Fibroblast of lung (primary cell): ENCODE results near the gene KIAA1755. TPM values are rescaled to one million over a fixed set of nuclear protein-coding genes. Genes with fewer than 3 reads are reported as not detected.

Experiments used
- DNase-seq, 2 donors: peaks; one replicate each; pipeline versions ENCODE4 v3.0.0 to v3.0.0-alpha.2; 2010; ENCODE audit warnings: low read depth in 2 of 2
- H2AFZ ChIP-seq: 2 replicates; pipeline ENCODE4 v1.5.1; 2012; ENCODE audit warnings: low read length, control low read depth, inconsistent platforms
- H3K27ac ChIP-seq: 2 replicates; pipeline ENCODE4 v1.5.1; 2011; ENCODE audit warnings: low read length, control low read depth; ENCODE audit not compliant: insufficient read depth
- H3K27me3 ChIP-seq: 2 replicates; pipeline ENCODE4 v1.5.1; 2011; ENCODE audit warnings: mild to moderate bottlenecking, low read length; ENCODE audit not compliant: control insufficient read depth, insufficient read depth
- H3K36me3 ChIP-seq: 2 replicates; pipeline ENCODE4 v1.5.1; 2011; ENCODE audit warnings: low read length; ENCODE audit not compliant: control insufficient read depth, insufficient read depth
- H3K4me1 ChIP-seq: 2 replicates; pipeline ENCODE4 v1.5.1; 2011; ENCODE audit warnings: low read length; ENCODE audit not compliant: control insufficient read depth, insufficient read depth; ENCODE audit errors: extremely low read depth
- H3K4me2 ChIP-seq: 2 replicates; pipeline ENCODE4 v1.5.1; 2011; ENCODE audit warnings: low read length, control low read depth; ENCODE audit not compliant: insufficient read depth; ENCODE audit errors: extremely low read depth
- H3K4me3 ChIP-seq, 4 experiments: fragments of 200-600 bp in 1 of 4; sonication (generic) in 1 of 4; replicated peaks in 1 of 4; 2 replicates each; pipeline ENCODE4 v1.5.1; 2011 to 2016; ENCODE audit warnings: low read length in 4 of 4, low read depth in 3 of 4, mild to moderate bottlenecking in 3 of 4, control low read depth in 2 of 4, inconsistent platforms in 1 of 4, mixed read lengths in 1 of 4; ENCODE audit not compliant: insufficient read depth in 1 of 4; ENCODE audit errors: control extremely low read depth in 1 of 4
- H3K79me2 ChIP-seq: 2 replicates; pipeline ENCODE4 v1.5.1; 2012; ENCODE audit warnings: mild to moderate bottlenecking, low read length, inconsistent platforms; ENCODE audit not compliant: control insufficient read depth, insufficient read depth
- H3K9ac ChIP-seq: 2 replicates; pipeline ENCODE4 v1.5.1; 2011; ENCODE audit warnings: mild to moderate bottlenecking, low read length, control low read depth; ENCODE audit not compliant: insufficient read depth
- H3K9me3 ChIP-seq: 2 replicates; pipeline ENCODE4 v1.5.1; 2012; ENCODE audit warnings: low read depth, low read length; ENCODE audit not compliant: control insufficient read depth, insufficient read depth
- H4K20me1 ChIP-seq: 2 replicates; pipeline ENCODE4 v1.5.1; 2011; ENCODE audit warnings: low read length; ENCODE audit not compliant: control insufficient read depth, insufficient read depth; ENCODE audit errors: extremely low read depth
- EZH2 ChIP-seq: IDR thresholded peaks from 2 replicates; pipeline ENCODE4 v1.5.1; 2012; ENCODE audit warnings: low read length, control low read depth, mild to moderate bottlenecking; ENCODE audit errors: missing control alignments
- polyA plus RNA-seq, 2 donors: library from polyadenylated mRNA; depleted of rRNA in 1 of 2; stranded (reverse) in 1 of 2; unstranded in 1 of 2; fragments of >200 nt; gene quantifications; 2 replicates each; pipeline ENCODE4 v1.2.1, GENCODE V29; 2011 to 2012; ENCODE audit warnings: missing spikeins in 1 of 2
- total RNA-seq: library from RNA; depleted of rRNA; stranded (reverse); fragments of >200 nt; gene quantifications from 2 replicates; pipeline ENCODE4 v1.2.1, GENCODE V29; 2014
- TF ChIP-seq, protein P1 (sequence below), 2 donors: IDR thresholded peaks in 1 of 2; conservative IDR thresholded peaks in 1 of 2; 1 replicate in 1 of 2; 2 replicates in 1 of 2; pipeline ENCODE4 v1.5.1; 2011 to 2012; ENCODE audit warnings: low read length in 2 of 2, control low read depth in 1 of 2, inconsistent platforms in 1 of 2, low read depth in 1 of 2, mild to moderate bottlenecking in 1 of 2

KIAA1755 gene
- total and polyA plus RNA-seq, 2 donors (not counting 1 experiment from before 2014, with no cell fraction given) = 0.60 to 2.8 TPM

- H3K27ac ChIP-seq = peak overlapping the region; percentile 46
- no peak overlapping the region for H3K4me2 ChIP-seq
- no peak overlapping the region for H3K4me3 ChIP-seq
- H4K20me1 ChIP-seq = no peaks in the 10 kb centered on the region
- H2AFZ ChIP-seq = no peak overlapping the region
- H3K27me3 ChIP-seq = no peaks in the 10 kb centered on the region
- TF ChIP-seq EZH2 = no peak
- TF ChIP-seq, protein P1, sequence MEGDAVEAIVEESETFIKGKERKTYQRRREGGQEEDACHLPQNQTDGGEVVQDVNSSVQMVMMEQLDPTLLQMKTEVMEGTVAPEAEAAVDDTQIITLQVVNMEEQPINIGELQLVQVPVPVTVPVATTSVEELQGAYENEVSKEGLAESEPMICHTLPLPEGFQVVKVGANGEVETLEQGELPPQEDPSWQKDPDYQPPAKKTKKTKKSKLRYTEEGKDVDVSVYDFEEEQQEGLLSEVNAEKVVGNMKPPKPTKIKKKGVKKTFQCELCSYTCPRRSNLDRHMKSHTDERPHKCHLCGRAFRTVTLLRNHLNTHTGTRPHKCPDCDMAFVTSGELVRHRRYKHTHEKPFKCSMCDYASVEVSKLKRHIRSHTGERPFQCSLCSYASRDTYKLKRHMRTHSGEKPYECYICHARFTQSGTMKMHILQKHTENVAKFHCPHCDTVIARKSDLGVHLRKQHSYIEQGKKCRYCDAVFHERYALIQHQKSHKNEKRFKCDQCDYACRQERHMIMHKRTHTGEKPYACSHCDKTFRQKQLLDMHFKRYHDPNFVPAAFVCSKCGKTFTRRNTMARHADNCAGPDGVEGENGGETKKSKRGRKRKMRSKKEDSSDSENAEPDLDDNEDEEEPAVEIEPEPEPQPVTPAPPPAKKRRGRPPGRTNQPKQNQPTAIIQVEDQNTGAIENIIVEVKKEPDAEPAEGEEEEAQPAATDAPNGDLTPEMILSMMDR (conservative IDR thresholded peaks at IDR 0.05 in 1 of 2, IDR thresholded peaks at IDR 0.05 in 1 of 2; ENCODE audit: low read depth in 1 of 2, low read length in 2 of 2) = no peak
- H3K9ac ChIP-seq = no peak overlapping the region
- DNase-seq = no peak
- no peaks in the 10 kb centered on the region for H3K36me3 ChIP-seq
- H3K79me2 ChIP-seq = no peaks in the 10 kb centered on the region
- peaks cover 31% of the 10 kb centered on the region for H3K4me1 ChIP-seq
- H3K9me3 ChIP-seq = no peaks in the 10 kb centered on the region
Measured at GRCh38 chr20:38197217-38197616, 63.3 kb downstream of the KIAA1755 start.

DNA sequence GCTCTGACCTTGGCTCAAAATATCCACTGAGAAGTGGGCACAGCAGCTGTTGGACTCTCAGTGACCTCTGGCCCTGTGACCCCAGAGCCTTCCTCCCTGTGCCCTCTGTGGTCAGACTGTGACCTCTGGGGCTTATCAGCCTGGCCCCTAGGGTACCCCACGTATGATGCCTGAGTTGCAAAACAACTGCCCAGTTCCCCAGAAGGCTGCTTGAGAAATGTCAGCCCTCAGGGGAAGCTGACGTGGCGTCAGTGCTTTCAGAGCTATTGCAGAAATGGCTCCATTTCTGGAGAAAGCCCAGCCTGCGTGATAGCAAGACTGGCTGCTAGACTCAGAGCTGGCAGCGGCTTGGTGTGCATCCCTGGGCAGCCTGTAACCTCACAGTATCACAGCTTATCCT, 63.9 kb downstream of the KIAA1755 start:
- H2AFZ ChIP-seq = no peak overlapping the region
- H3K36me3 ChIP-seq = no peaks in the 10 kb centered on the region
- no peaks in the 10 kb centered on the region for H3K79me2 ChIP-seq
- no peaks in the 10 kb centered on the region for H4K20me1 ChIP-seq
- H3K9me3 ChIP-seq = no peaks in the 10 kb centered on the region
- no peak for TF ChIP-seq EZH2
- TF ChIP-seq, protein P1 (conservative IDR thresholded peaks at IDR 0.05 in 1 of 2, IDR thresholded peaks at IDR 0.05 in 1 of 2; ENCODE audit: low read depth in 1 of 2, low read length in 2 of 2) = no peak
- no peak overlapping the region for H3K4me2 ChIP-seq
- peaks cover 31% of the 10 kb centered on the region for H3K4me1 ChIP-seq
- peak overlapping the region; percentile 46 for H3K27ac ChIP-seq
- H3K27me3 ChIP-seq = no peaks in the 10 kb centered on the region
- no peak overlapping the region for H3K9ac ChIP-seq
- peak in 1 of 2 donors; percentile 89 for DNase-seq
- H3K4me3 ChIP-seq = no peak overlapping the region

- no peak overlapping the region for H3K4me2 ChIP-seq
- H3K9ac ChIP-seq = no peak overlapping the region
- H3K9me3 ChIP-seq = no peaks in the 10 kb centered on the region
- H3K27me3 ChIP-seq = no peaks in the 10 kb centered on the region
- no peaks in the 10 kb centered on the region for H3K36me3 ChIP-seq
- H4K20me1 ChIP-seq = no peaks in the 10 kb centered on the region
- H3K4me1 ChIP-seq = peaks cover 28% of the 10 kb centered on the region
- H2AFZ ChIP-seq = no peak overlapping the region
- H3K27ac ChIP-seq = peak overlapping the region; percentile 46
- no peak for DNase-seq
- H3K4me3 ChIP-seq = no peak overlapping the region
- TF ChIP-seq, protein P1 (conservative IDR thresholded peaks at IDR 0.05 in 1 of 2, IDR thresholded peaks at IDR 0.05 in 1 of 2; ENCODE audit: low read depth in 1 of 2, low read length in 2 of 2) = no peak
- no peak for TF ChIP-seq EZH2
- H3K79me2 ChIP-seq = no peaks in the 10 kb centered on the region
Measured at GRCh38 chr20:38196076-38196475, 64.5 kb downstream of the KIAA1755 start.
